GM06990 (cell line): ENCODE data around the gene PHB1.

Source experiments
- DNase-seq: peaks from one replicate; pipeline ENCODE4 v3.0.0-alpha.2; 2011; ENCODE audit not compliant: insufficient read length; ENCODE audit errors: extremely low read depth
- H3K27me3 ChIP-seq: replicated peaks from 2 replicates; pipeline ENCODE4 v1.6.0; 2011; ENCODE audit warnings: low read length; ENCODE audit not compliant: control insufficient read depth, insufficient read depth
- H3K36me3 ChIP-seq: 2 replicates; pipeline ENCODE4 v1.5.1; 2011; ENCODE audit warnings: low read length; ENCODE audit not compliant: control insufficient read depth, insufficient read depth
- H3K4me3 ChIP-seq: replicated peaks from 2 replicates; pipeline ENCODE4 v1.5.1; 2011; ENCODE audit warnings: low read depth, mild to moderate bottlenecking, control low read depth, low read length
- TF ChIP-seq, protein P1 (sequence below): IDR thresholded peaks from 2 replicates; pipeline ENCODE4 v1.5.1; 2011; ENCODE audit warnings: low read length, control low read depth, mild to moderate bottlenecking, inconsistent platforms; ENCODE audit not compliant: insufficient read depth, poor library complexity, severe bottlenecking

PHB1 gene

DNA sequence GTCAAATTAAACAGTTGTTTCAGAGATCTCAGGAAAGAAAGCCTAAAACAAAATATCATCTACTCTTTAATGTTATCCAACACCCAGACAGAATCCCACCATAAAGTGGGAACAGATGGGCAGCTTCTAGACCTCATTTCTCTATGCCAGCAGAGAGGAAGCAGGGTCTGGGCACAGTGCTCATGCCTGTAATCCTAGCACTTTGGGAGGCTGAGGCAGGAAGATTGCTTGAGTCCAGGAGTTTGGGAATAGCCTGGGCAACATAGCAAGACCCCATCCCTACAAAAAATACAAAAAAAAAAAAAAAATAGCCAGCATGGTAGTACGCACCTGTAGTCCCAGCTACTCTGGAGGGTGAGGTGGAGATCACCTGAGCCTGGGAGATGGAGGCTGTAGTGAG lies 39.1 kb downstream of the PHB1 start:
- no peak for DNase-seq
- H3K27me3 ChIP-seq, result no peaks in the 10 kb centered on the region
- TF ChIP-seq, protein P1, sequence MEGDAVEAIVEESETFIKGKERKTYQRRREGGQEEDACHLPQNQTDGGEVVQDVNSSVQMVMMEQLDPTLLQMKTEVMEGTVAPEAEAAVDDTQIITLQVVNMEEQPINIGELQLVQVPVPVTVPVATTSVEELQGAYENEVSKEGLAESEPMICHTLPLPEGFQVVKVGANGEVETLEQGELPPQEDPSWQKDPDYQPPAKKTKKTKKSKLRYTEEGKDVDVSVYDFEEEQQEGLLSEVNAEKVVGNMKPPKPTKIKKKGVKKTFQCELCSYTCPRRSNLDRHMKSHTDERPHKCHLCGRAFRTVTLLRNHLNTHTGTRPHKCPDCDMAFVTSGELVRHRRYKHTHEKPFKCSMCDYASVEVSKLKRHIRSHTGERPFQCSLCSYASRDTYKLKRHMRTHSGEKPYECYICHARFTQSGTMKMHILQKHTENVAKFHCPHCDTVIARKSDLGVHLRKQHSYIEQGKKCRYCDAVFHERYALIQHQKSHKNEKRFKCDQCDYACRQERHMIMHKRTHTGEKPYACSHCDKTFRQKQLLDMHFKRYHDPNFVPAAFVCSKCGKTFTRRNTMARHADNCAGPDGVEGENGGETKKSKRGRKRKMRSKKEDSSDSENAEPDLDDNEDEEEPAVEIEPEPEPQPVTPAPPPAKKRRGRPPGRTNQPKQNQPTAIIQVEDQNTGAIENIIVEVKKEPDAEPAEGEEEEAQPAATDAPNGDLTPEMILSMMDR, result no peak
- H3K36me3 ChIP-seq, result no peaks in the 10 kb centered on the region
- no peak overlapping the region for H3K4me3 ChIP-seq

DNA sequence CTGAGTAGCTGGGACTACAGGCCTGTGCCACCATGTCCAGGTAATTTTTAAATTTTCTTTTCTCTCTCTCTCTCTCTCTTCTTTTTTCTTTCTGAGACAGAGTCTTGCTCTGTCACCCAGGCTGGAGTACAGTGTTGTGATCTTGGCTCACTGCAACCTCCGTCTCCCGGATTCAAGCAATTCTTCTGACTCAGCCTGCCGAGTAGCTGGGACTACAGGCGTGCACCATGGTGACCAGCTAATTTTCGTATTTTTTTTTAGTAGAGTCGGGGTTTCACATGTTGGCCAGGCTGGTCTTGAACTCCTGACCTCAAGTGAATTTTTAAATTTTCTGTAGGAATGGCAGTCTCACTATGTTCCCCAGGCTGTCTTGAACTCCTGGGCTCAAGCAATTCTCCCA lies 41.6 kb downstream of the PHB1 start:
- TF ChIP-seq, protein P1, result no peak
- H3K4me3 ChIP-seq, result no peak overlapping the region
- DNase-seq, result no peak
- H3K27me3 ChIP-seq, result no peaks in the 10 kb centered on the region
- no peaks in the 10 kb centered on the region for H3K36me3 ChIP-seq

DNA sequence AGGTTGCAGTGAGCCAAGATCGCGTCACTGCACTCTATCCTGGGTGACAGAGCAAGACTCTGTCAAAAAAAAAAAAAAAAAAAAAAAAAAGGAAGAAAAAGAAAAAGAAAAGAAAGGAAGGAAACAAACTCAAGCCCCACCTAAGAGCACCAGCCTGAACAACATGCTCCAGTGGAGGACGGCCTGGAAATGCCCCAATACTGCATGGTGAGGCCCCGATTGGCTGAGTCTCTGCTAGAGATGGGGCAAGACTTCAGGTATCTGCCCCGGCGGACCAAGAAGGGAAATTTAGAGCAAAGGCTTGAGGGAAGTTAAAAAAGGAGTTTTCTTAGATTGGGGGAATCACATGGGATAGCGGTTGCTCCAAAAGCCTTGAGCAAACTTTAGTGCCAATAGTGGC lies 42.3 kb downstream of the PHB1 start:
- no peak overlapping the region for H3K4me3 ChIP-seq
- DNase-seq, result no peak
- H3K27me3 ChIP-seq, result no peaks in the 10 kb centered on the region
- TF ChIP-seq, protein P1, result no peak
- no peaks in the 10 kb centered on the region for H3K36me3 ChIP-seq

DNA sequence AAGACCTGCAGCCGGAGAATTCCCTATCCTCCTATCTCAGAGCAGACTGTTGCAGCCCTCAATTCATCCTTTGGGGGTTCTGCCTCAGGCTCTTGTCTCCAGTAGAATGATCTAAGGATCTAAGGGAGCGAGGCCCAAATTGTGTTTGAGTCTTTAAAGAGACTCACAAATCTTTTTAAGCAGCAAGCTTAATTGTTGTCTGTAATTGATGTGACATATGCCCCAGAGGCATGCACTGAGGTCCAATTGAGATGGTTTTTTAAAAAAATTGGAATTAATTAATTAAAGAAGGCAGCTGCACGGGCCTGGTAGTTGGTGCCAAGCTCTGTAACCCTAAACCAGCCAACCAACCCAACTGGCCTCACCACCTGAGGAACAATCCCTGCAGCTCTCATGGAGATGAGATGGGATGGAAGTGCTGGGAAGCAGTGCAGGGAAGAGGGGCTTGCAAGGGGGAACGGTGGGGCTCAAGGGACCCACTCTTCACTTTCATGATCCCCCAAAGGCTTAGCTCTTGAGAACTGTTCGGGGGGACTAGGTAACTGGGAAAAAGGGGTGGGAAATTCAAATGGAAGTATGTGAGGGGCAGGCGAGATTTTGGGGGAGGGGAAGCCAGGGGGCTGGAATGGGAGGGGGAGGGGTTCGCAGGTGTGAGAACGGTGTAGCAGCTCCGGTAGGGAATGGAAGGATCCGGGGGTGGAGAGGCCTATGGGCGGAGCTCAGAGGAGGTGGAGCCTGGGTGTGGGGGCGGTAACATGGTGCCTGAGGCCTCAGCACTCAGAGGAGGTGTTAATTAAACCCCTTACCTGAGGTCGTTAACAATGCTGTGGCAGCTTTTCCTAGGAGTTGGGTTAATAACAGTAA lies 43.5 kb downstream of the PHB1 start:
- no peak for DNase-seq
- TF ChIP-seq, protein P1, result no peak

DNA sequence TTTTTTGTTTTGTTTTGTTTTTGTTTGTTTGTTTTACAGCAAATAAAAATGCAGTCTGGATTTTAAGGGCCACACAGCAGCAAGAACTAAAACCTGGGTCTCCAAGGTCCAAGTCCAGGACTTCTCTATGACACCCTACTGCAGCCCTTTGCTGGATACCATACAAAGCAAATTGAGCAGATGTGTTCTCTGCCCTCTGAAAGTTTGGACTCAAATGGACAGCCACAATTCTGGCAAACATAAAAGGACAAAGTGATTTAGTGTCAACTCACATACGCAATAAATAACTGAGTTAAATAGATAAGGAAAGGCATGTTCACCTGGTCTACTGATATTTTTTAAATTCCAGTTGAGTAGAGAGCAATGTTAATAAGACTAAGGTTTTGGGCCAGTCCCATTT lies 44.9 kb downstream of the PHB1 start:
- no peak for DNase-seq
- H3K4me3 ChIP-seq, result no peak overlapping the region
- no peaks in the 10 kb centered on the region for H3K27me3 ChIP-seq
- no peaks in the 10 kb centered on the region; the same call in 1 of the 2 replicates for H3K36me3 ChIP-seq
- TF ChIP-seq, protein P1, result no peak

More for the DNA sequence above, 43.5 kb downstream of the PHB1 start:
- Histone ChIP-seq H3K27me3 (no peaks in the 10 kb centered on the region), H3K4me3 (no peak overlapping the region), H3K36me3 (no peaks in the 10 kb centered on the region)

DNA sequence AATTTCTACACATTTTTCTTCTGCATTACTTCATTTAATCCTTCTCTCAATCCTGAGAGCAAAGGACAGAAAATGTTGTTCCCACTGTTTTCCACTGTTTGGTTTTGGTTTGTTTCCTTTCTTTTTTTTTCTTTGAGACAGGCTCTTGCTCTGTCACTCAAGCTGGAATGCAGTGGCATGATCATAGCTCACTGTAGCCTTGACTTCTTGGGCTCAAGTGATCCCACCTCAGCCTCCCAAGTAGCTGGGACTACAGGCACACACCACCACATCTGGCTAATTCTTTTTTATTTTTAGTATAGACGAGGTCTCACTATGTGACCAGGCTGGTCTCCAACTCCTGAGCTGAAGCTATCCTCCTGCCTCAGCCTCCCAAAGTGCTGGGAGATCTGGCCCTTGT lies 45.6 kb downstream of the PHB1 start:
- DNase-seq, result no peak
- Histone ChIP-seq H3K27me3 (no peaks in the 10 kb centered on the region), H3K4me3 (no peak overlapping the region), H3K36me3 (no peaks in the 10 kb centered on the region; the same call in 1 of the 2 replicates)
- TF ChIP-seq, protein P1, result no peak
